ENCODE data around the gene OR6A2. TPM values are rescaled to one million over a fixed set of nuclear protein-coding genes. Genes with fewer than 3 reads are reported as not detected.

OR6A2 gene
- total RNA-seq, 1 experiment from 2014 or later = 0.33 TPM

GRCh38 chr11:6828103-6828502, 28.6 kb upstream of the OR6A2 start:
- Histone ChIP-seq H3K79me2 (ENCODE audit: insufficient read depth, low read length) (no peaks in the 10 kb centered on the region), H2BK120ac (ENCODE audit: low read depth, low read length, poor library complexity, severe bottlenecking) (no peak overlapping the region), H2AFZ (ENCODE audit: low read length) (no peak overlapping the region), H3K9ac (ENCODE audit: extremely low read depth, insufficient read length, low read length) (no peak overlapping the region), H4K91ac (ENCODE audit: insufficient read length, low read depth, low read length) (no peak overlapping the region), H4K20me1 (ENCODE audit: control insufficient read depth, insufficient read depth, insufficient read length) (no peaks in the 10 kb centered on the region), H3T11ph (ENCODE audit: low read length) (no peak overlapping the region), H2BK5ac (ENCODE audit: insufficient read length, low read length) (no peak overlapping the region), H2BK15ac (ENCODE audit: low read depth, low read length) (no peak overlapping the region), H3K4me1 (ENCODE audit: insufficient read depth, low read length) (no peaks in the 10 kb centered on the region), H3K14ac (ENCODE audit: insufficient read depth, low read length) (no peak overlapping the region), H3K23me2 (ENCODE audit: insufficient read length, low read depth, low read length, poor library complexity, severe bottlenecking) (no peaks in the 10 kb centered on the region), H3K27ac (ENCODE audit: insufficient read length, low read depth, low read length) (no peak overlapping the region), H3K4ac (ENCODE audit: low read depth, low read length) (no peak overlapping the region), H2BK20ac (ENCODE audit: low read depth, low read length, poor library complexity, severe bottlenecking) (no peak overlapping the region), H2BK12ac (ENCODE audit: insufficient read length, low read depth, low read length) (no peak overlapping the region), H3K9me3 (ENCODE audit: control insufficient read depth, low read depth, low read length) (no peaks in the 10 kb centered on the region), H3K18ac (ENCODE audit: insufficient read length, low read depth, low read length) (no peak overlapping the region), H3K56ac (ENCODE audit: insufficient read length, low read depth, low read length) (no peak overlapping the region), H2AK5ac (ENCODE audit: insufficient read length, low read length) (no peak overlapping the region), H4K8ac (replicated peaks; ENCODE audit: insufficient read length, low read depth, low read length) (no peak overlapping the region), H4K5ac (ENCODE audit: insufficient read length, low read depth, low read length) (no peak overlapping the region), H3K79me1 (ENCODE audit: insufficient read depth, low read depth, low read length, poor library complexity, severe bottlenecking) (no peaks in the 10 kb centered on the region), H3K23ac (ENCODE audit: insufficient read length, low read depth, low read length) (no peak overlapping the region), H3K27me3 (ENCODE audit: insufficient read depth, low read length) (no peaks in the 10 kb centered on the region), H3K4me2 (ENCODE audit: insufficient read depth, insufficient read length, low read length) (no peak overlapping the region)
- no peak for DNase-seq
- Mint-ChIP-seq H3K4me3 (no peak overlapping the region), H3K9me3 (no peaks in the 10 kb centered on the region), H3K27ac (no peak overlapping the region; a peak in 1 of 7 replicates), H3K27me3 (ENCODE audit: low read depth) (no peaks in the 10 kb centered on the region), H3K4me1 (peaks cover 0 to 2% of the 10 kb centered on the region in 2 experiments; a peak in 1 of 4 replicates), H3K36me3 (ENCODE audit: insufficient read depth in 1 of 3, low read depth in 3 of 3) (no peaks in the 10 kb centered on the region; a peak in 1 of 7 replicates)
- TF ChIP-seq CTCF (conservative IDR thresholded peaks at IDR 0.05) = no peak
- no CpG with 5 or more reads among the region's 1 CpG for WGBS (ENCODE audit: extremely low coverage, insufficient read length, low lambda C conversion rate)

All from H9 (cell line).